Activated naive CD8-positive, alpha-beta T cell (primary cell): Measurements from ENCODE around the gene SMPDL3A.

Source experiments
- H3K27ac Mint-ChIP-seq: one replicate; pipeline ENCODE4 v1.8.0; 2021; ENCODE audit warnings: mixed read lengths
- H3K27me3 Mint-ChIP-seq: one replicate; pipeline ENCODE4 v1.8.0; 2021; ENCODE audit warnings: mixed read lengths
- H3K36me3 Mint-ChIP-seq: one replicate; pipeline ENCODE4 v1.8.0; 2021; ENCODE audit warnings: mixed read lengths
- H3K4me1 Mint-ChIP-seq: one replicate; pipeline ENCODE4 v1.8.0; 2021; ENCODE audit warnings: low read depth, mixed read lengths
- H3K4me3 Mint-ChIP-seq: one replicate; pipeline ENCODE4 v1.8.0; 2021; ENCODE audit warnings: mild to moderate bottlenecking, mixed read lengths
- H3K9me3 Mint-ChIP-seq: one replicate; pipeline ENCODE4 v1.8.0; 2021; ENCODE audit warnings: low read depth, mixed read lengths

SMPDL3A gene

DNA sequence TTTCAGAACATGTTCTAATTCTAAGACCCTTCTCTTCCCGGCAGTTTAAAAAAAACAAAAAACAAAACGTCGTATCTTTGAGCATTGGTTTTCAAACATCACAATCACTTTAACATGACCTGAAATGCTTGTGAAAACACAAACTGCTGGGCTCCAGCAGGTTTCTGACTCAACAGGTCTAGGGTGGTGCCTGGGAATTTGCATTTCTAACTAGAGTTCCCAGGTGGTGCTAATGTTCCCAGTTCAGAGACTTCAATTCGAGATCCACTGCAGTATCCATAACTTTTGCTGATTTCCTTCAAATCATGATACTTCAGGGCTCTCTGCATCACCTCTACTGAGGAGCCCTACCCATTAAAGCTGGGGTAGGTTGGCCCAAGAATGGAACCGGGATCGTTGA lies 850 bp upstream of the SMPDL3A start:
- Mint-ChIP-seq H3K4me3 (peak overlapping the region; percentile 94), H3K36me3 (no peaks in the 10 kb centered on the region), H3K9me3 (no peaks in the 10 kb centered on the region), H3K27me3 (peaks cover 39% of the 10 kb centered on the region), H3K4me1 (peaks cover 19% of the 10 kb centered on the region), H3K27ac (no peak overlapping the region)

- Mint-ChIP-seq H3K4me1 (peaks cover 19% of the 10 kb centered on the region), H3K36me3 (no peaks in the 10 kb centered on the region), H3K27ac (no peak overlapping the region), H3K9me3 (no peaks in the 10 kb centered on the region), H3K4me3 (peak overlapping the region; percentile 94), H3K27me3 (peaks cover 37% of the 10 kb centered on the region)
Observed at GRCh38 chr6:122788663-122789181, 336 bp upstream of the SMPDL3A start.

- H3K9me3 Mint-ChIP-seq = no peaks in the 10 kb centered on the region
- no peaks in the 10 kb centered on the region for H3K36me3 Mint-ChIP-seq
- peak overlapping the region; percentile 94 for H3K4me3 Mint-ChIP-seq
- peaks cover 19% of the 10 kb centered on the region for H3K4me1 Mint-ChIP-seq
- peaks cover 37% of the 10 kb centered on the region for H3K27me3 Mint-ChIP-seq
- H3K27ac Mint-ChIP-seq = peak overlapping the region; percentile 78
Observed at GRCh38 chr6:122790028-122790422, 967 bp downstream of the SMPDL3A start.

DNA sequence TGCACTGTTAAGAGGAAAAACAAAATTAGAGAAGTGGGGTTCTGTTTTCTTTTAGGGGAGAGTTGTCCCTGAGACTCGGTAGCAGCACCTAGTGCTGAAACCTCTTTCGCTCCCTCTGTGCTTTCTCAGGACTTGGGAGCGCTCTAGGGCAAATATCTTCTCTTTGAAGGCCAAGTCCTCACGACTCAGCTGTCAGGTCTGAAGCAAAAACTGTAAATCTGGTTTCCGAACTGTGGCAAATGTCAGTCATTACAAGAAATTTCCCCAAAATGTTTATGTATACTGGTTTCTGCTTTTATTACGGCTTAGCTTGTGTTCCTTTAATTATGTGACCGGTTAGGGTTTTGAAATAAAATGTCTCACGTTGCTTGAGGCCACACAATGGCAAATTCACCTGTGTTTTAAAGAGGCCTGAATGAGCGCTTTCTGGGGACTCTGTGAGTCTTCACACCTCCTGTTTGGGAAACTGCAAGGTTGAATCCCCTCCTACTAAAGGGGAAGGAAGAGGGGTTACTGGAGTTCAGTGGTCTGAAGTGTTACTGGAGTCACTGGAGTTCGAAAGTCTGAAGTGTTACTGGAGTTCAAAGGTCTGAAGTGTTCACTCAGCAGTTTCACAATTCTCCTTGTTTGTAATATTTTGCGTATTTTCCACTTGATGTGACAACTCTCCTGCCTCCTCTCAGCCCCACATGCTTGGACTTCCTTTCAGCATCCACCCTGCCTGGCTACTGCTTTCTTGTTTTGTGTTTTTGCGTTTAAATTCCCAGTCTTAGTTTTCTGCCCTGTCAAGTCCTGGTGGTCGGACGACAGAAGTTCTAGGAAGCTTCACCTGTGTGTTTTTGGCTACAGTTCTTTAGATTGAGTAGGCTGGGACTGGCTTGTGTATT lies 1.6 kb downstream of the SMPDL3A start:
- Mint-ChIP-seq H3K4me3 (peak overlapping the region; percentile 94), H3K9me3 (no peaks in the 10 kb centered on the region), H3K36me3 (no peaks in the 10 kb centered on the region), H3K27ac (no peak overlapping the region), H3K27me3 (peaks cover 37% of the 10 kb centered on the region), H3K4me1 (peaks cover 19% of the 10 kb centered on the region)

DNA sequence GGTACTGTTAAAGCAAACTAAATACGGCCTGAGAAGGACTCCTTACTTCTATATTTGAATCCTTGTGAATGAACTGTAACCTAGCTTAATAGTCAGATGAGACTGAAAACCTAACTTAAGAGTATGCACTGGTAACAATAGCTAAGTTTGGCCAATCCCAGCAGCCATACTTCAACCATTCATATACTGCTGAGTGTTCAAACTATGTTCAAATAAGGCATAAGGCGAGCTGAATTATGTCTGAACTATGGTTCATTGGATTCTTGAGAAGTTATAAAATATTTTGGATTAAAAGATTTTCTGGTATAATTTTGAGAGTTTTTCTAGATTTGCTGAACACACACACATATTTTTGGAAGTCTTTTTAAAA lies 2.2 kb downstream of the SMPDL3A start:
- Mint-ChIP-seq H3K4me3 (no peak overlapping the region), H3K4me1 (peaks cover 19% of the 10 kb centered on the region), H3K9me3 (no peaks in the 10 kb centered on the region), H3K27me3 (peaks cover 33% of the 10 kb centered on the region), H3K27ac (no peak overlapping the region), H3K36me3 (no peaks in the 10 kb centered on the region)

- Mint-ChIP-seq H3K4me3 (no peak overlapping the region), H3K4me1 (peaks cover 19% of the 10 kb centered on the region), H3K27ac (no peak overlapping the region), H3K9me3 (no peaks in the 10 kb centered on the region), H3K27me3 (peaks cover 24% of the 10 kb centered on the region), H3K36me3 (no peaks in the 10 kb centered on the region)
Observed at GRCh38 chr6:122792766-122793165, 3.7 kb downstream of the SMPDL3A start.

GRCh38 chr6:122797537-122797936 lies 8.5 kb downstream of the SMPDL3A start:
- Mint-ChIP-seq H3K27me3 (peaks cover 7% of the 10 kb centered on the region), H3K4me1 (no peaks in the 10 kb centered on the region), H3K36me3 (no peaks in the 10 kb centered on the region), H3K4me3 (no peak overlapping the region), H3K27ac (no peak overlapping the region), H3K9me3 (no peaks in the 10 kb centered on the region)

DNA sequence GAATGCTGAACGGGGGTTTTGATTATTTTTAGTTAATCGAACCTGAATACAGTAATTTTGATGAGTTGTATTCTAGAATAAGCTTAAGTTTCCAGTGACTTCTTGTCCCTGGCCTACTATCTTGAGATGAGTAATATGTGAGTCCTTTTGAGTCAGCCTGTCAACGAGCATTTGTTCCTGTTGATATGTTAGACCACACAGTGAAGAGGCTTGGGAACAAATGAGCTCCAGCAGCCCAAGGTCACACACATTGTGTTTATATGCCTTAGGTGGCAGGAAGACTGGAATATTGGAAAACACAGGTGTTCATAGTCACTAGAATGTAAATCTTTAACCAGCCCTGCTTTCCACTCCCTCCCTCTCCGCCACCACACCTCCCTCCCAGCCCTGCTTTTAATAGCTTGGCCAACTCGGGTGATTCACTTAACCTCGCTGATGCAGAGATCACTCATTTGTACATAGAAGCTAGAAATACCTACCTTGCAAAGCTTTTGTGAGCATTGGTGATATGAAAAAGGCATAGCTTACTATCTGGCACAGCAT lies 9.1 kb downstream of the SMPDL3A start:
- Mint-ChIP-seq H3K4me1 (no peaks in the 10 kb centered on the region), H3K27me3 (peaks cover 6% of the 10 kb centered on the region), H3K4me3 (no peak overlapping the region), H3K36me3 (no peaks in the 10 kb centered on the region), H3K9me3 (no peaks in the 10 kb centered on the region), H3K27ac (no peak overlapping the region)

- no peaks in the 10 kb centered on the region for H3K4me1 Mint-ChIP-seq
- H3K36me3 Mint-ChIP-seq = no peaks in the 10 kb centered on the region
Observed at GRCh38 chr6:122799140-122799745, 10.2 kb downstream of the SMPDL3A start.

DNA sequence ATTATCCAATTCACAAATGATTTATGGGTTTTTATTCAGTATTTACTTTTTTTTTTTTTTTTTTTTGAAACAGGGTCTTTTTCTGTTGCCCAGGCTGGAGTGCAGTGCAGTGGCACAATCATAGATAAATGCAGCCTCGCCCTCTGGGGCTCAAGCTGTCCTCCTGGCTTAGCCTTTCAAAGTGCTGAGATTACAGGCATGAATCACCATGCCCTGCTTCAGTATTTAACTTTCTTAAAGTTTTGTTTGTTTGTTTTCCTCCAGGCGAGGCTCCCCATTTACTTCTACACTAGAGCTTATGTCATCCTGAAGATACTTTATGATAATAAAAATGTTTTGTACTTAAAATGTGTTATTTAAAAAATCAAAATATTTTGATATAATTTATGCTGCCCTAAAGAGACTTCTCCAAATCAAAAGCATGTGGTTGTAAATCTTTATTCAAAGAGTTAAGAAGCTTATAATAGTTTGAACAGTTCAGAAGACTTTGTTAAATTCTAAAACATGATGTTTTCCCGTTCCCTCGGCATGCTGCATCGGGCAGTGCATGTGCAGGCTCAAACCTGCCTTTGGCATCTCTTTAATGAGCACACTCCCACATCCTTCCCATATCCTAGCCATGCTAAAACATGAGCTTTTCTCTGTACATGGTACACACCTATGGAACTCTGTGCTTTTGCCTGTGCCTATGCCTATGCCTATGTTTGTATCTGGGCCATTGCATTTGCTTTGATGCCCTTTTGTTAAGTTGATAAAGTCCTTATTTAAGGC lies 11.0 kb downstream of the SMPDL3A start:
- Mint-ChIP-seq H3K4me1 (no peaks in the 10 kb centered on the region), H3K36me3 (no peaks in the 10 kb centered on the region), H3K4me3 (no peak overlapping the region), H3K27ac (no peak overlapping the region), H3K9me3 (no peaks in the 10 kb centered on the region), H3K27me3 (peaks cover 7% of the 10 kb centered on the region)

More at GRCh38 chr6:122799140-122799745, 10.2 kb downstream of the SMPDL3A start:
- Mint-ChIP-seq H3K4me3 (no peak overlapping the region), H3K27ac (no peak overlapping the region), H3K27me3 (peaks cover 7% of the 10 kb centered on the region), H3K9me3 (no peaks in the 10 kb centered on the region)

GRCh38 chr6:122800906-122801305 lies 11.8 kb downstream of the SMPDL3A start:
- Mint-ChIP-seq H3K4me3 (no peak overlapping the region), H3K4me1 (no peaks in the 10 kb centered on the region), H3K27ac (no peak overlapping the region), H3K27me3 (peaks cover 7% of the 10 kb centered on the region), H3K36me3 (no peaks in the 10 kb centered on the region), H3K9me3 (no peaks in the 10 kb centered on the region)

DNA sequence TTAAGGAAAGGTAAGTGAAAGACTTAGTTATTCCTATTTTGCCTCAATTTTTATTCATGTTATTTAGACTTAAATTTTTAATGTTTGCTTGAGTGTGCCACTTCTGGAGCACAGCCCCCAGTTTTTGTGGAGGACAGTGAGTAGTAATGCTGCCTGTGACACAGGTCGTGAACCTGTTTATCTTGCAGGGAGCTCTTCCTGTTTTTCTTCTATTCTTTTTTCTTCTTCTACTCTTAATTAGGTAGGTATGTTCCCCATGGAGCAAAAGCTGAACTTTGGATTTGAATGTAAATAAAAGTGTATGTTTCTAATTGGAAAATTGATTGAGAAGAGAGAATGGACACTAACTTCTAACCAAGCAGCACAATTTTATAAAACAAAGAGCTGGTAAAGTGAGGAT lies 12.3 kb downstream of the SMPDL3A start:
- Mint-ChIP-seq H3K4me3 (no peak overlapping the region), H3K36me3 (no peaks in the 10 kb centered on the region), H3K4me1 (no peaks in the 10 kb centered on the region), H3K9me3 (no peaks in the 10 kb centered on the region), H3K27ac (no peak overlapping the region), H3K27me3 (peaks cover 7% of the 10 kb centered on the region)

- no peaks in the 10 kb centered on the region for H3K4me1 Mint-ChIP-seq
- peaks cover 7% of the 10 kb centered on the region for H3K27me3 Mint-ChIP-seq
- no peak overlapping the region for H3K27ac Mint-ChIP-seq
- H3K4me3 Mint-ChIP-seq = no peak overlapping the region
- no peaks in the 10 kb centered on the region for H3K9me3 Mint-ChIP-seq
- no peaks in the 10 kb centered on the region for H3K36me3 Mint-ChIP-seq
Observed at GRCh38 chr6:122803171-122803661, 14.2 kb downstream of the SMPDL3A start.

GRCh38 chr6:122804962-122805485 lies 16.0 kb downstream of the SMPDL3A start:
- Mint-ChIP-seq H3K9me3 (no peaks in the 10 kb centered on the region), H3K27ac (no peak overlapping the region), H3K4me1 (no peaks in the 10 kb centered on the region), H3K4me3 (no peak overlapping the region), H3K36me3 (no peaks in the 10 kb centered on the region), H3K27me3 (peaks cover 7% of the 10 kb centered on the region)
